ENCODE measurements around the gene ELK3.

GRCh38 chr12:96239711-96240635 is 45.8 kb downstream of the ELK3 start:
- TF ChIP-seq CTCF (IDR thresholded peaks at IDR 0.05; ENCODE audit: insufficient read depth, low read length, poor library complexity, severe bottlenecking) (no peak), EZH2phosphoT487 (conservative IDR thresholded peaks at IDR 0.05; ENCODE audit: low read length) (no peak)
